Endothelial cell of umbilical vein (primary cell): Measurements from ENCODE around the gene C4orf51. TPM values are rescaled to one million over a fixed set of nuclear protein-coding genes. Genes with fewer than 3 reads are reported as not detected.

Experiments used
- BruUV-seq: library from RNA; stranded (reverse); fragments of 400-500 nt; replicated peaks from 2 replicates; lab custom pipeline; 2021; lab: Mats Ljungman, UMichigan
- CTCF ChIA-PET: fragments of 300-600, 350-600 bp; sonication (Branson Sonifier 250); formaldehyde crosslinking; loops from one replicate; lab custom pipeline; 2021; ENCODE audit warnings: antibody characterized with exemption, inconsistent platforms; lab: Charles Lee
- POLR2A ChIA-PET: fragments of 300-600, 350-600 bp; sonication (Branson Sonifier 250); formaldehyde crosslinking; loops from one replicate; lab custom pipeline; 2021; ENCODE audit warnings: antibody characterized with exemption, inconsistent platforms; lab: Charles Lee
- DNase-seq: peaks from one replicate; pipeline ENCODE4 v3.0.0-alpha.2; 2011; ENCODE audit warnings: low read depth, low spot score
- FAIRE-seq: peaks from 2 replicates; lab custom pipeline; 2011; peaks lifted over from hg19 to GRCh38; lab: Jason Lieb, UNC
- H2AFZ ChIP-seq: 2 replicates; pipeline ENCODE4 v1.6.0; 2012; ENCODE audit warnings: low read depth, low read length, control low read depth, inconsistent platforms
- H3K27ac ChIP-seq: 2 replicates; pipeline ENCODE4 v1.5.1; 2011; ENCODE audit warnings: low read depth, mild to moderate bottlenecking, control low read depth, low read length, moderate library complexity; ENCODE audit not compliant: insufficient read depth
- H3K27me3 ChIP-seq, 2 experiments: 2 replicates each; pipeline versions ENCODE4 v1.6.0 to v1.6.1; 2011; ENCODE audit warnings: low read length in 2 of 2, mixed read lengths in 1 of 2; ENCODE audit not compliant: control insufficient read depth in 2 of 2, insufficient read depth in 2 of 2
- H3K36me3 ChIP-seq, 2 experiments: 2 replicates in 1 of 2; 3 replicates in 1 of 2; pipeline ENCODE4 v1.5.1; 2011; ENCODE audit warnings: low read length in 2 of 2, mild to moderate bottlenecking in 1 of 2, moderate library complexity in 1 of 2; ENCODE audit not compliant: control insufficient read depth in 2 of 2, insufficient read depth in 2 of 2; ENCODE audit errors: extremely low read depth in 1 of 2
- H3K4me1 ChIP-seq: 3 replicates; pipeline ENCODE4 v1.5.1; 2011; ENCODE audit warnings: mild to moderate bottlenecking, low read length; ENCODE audit not compliant: control insufficient read depth, insufficient read depth; ENCODE audit errors: extremely low read depth
- H3K4me2 ChIP-seq: 2 replicates; pipeline ENCODE4 v1.6.1; 2011; ENCODE audit warnings: low read length, control low read depth, mixed read lengths; ENCODE audit not compliant: insufficient read depth
- H3K4me3 ChIP-seq, 3 experiments: fragments of 200-600 bp in 1 of 3; sonication (generic), shearing (Covaris generic) in 1 of 3; replicated peaks in 1 of 3; 2 replicates each; pipeline ENCODE4 v1.5.1; 2011 to 2016; ENCODE audit warnings: control low read depth in 3 of 3, low read length in 3 of 3, mild to moderate bottlenecking in 2 of 3, inconsistent platforms in 1 of 3, low read depth in 1 of 3, moderate library complexity in 1 of 3; ENCODE audit not compliant: insufficient read depth in 1 of 3
- H3K79me2 ChIP-seq: 2 replicates; pipeline ENCODE4 v1.6.0; 2012; ENCODE audit warnings: low read length, inconsistent platforms; ENCODE audit not compliant: control insufficient read depth, insufficient read depth
- H3K9ac ChIP-seq: replicated peaks from 2 replicates; pipeline ENCODE3; 2011; ENCODE audit warnings: low read length, control low read depth; ENCODE audit not compliant: insufficient read depth; ENCODE audit errors: extremely low read depth
- H3K9me1 ChIP-seq: replicated peaks from 3 replicates; pipeline ENCODE4 v1.6.0; 2011; ENCODE audit warnings: mild to moderate bottlenecking, low read length; ENCODE audit not compliant: control insufficient read depth, insufficient read depth; ENCODE audit errors: extremely low read depth
- H3K9me3 ChIP-seq: replicated peaks from 2 replicates; pipeline ENCODE4 v1.5.1; 2012; ENCODE audit warnings: low read length, inconsistent platforms; ENCODE audit not compliant: control insufficient read depth, insufficient read depth
- H4K20me1 ChIP-seq: replicated peaks from 2 replicates; pipeline ENCODE3; 2011; ENCODE audit warnings: mild to moderate bottlenecking, low read length; ENCODE audit not compliant: control insufficient read depth, insufficient read depth; ENCODE audit errors: extremely low read depth
- CTCF ChIP-seq, 2 donors: IDR thresholded peaks; 1 replicate in 1 of 2; 2 replicates in 1 of 2; pipeline ENCODE4 v1.5.1; 2011; ENCODE audit warnings: low read length in 2 of 2, mild to moderate bottlenecking in 2 of 2, moderate library complexity in 2 of 2, control low read depth in 1 of 2, inconsistent platforms in 1 of 2, low read depth in 1 of 2; ENCODE audit not compliant: insufficient read depth in 1 of 2; ENCODE audit errors: extremely low read depth in 1 of 2
- EZH2 ChIP-seq: IDR thresholded peaks from 2 replicates; pipeline ENCODE4 v1.6.1; 2012; ENCODE audit warnings: borderline replicate concordance, low read depth, mild to moderate bottlenecking, moderate library complexity, low read length, inconsistent platforms; ENCODE audit not compliant: severe bottlenecking
- FOS ChIP-seq: IDR thresholded peaks from 2 replicates; pipeline ENCODE4 v1.6.1; 2011; ENCODE audit warnings: mild to moderate bottlenecking, low read length, moderate library complexity, borderline replicate concordance; ENCODE audit not compliant: insufficient read depth
- GATA2 ChIP-seq: IDR thresholded peaks from 2 replicates; pipeline ENCODE4 v1.7.0; 2011; ENCODE audit warnings: low read depth, mild to moderate bottlenecking, moderate library complexity, mixed read lengths, low read length; ENCODE audit not compliant: insufficient read length, insufficient read depth
- JUN ChIP-seq: IDR thresholded peaks from 2 replicates; pipeline ENCODE4 v1.6.1; 2011; ENCODE audit warnings: borderline replicate concordance, low read depth; ENCODE audit not compliant: insufficient read length, insufficient read depth
- MAX ChIP-seq: IDR thresholded peaks from 2 replicates; pipeline ENCODE4 v1.6.1; 2011; ENCODE audit not compliant: insufficient read depth, insufficient read length
- MYC ChIP-seq: IDR thresholded peaks from one replicate; pipeline ENCODE4 v1.6.1; 2011; ENCODE audit warnings: mild to moderate bottlenecking, low read depth, low read length
- POLR2A ChIP-seq: IDR thresholded peaks from 2 replicates; pipeline ENCODE4 v1.6.1; 2012; ENCODE audit warnings: low read depth, mild to moderate bottlenecking, control low read depth, low read length
- POLR2AphosphoS5 ChIP-seq: IDR thresholded peaks from 2 replicates; pipeline ENCODE4 v1.6.1; 2012; ENCODE audit warnings: low read depth, mild to moderate bottlenecking, control low read depth, low read length, moderate library complexity; ENCODE audit not compliant: insufficient read depth
- dilution Hi-C: fragments of 300-500 bp; cut with MboI; formaldehyde crosslinking; loops from one replicate; pipeline ENCODE4 v1.15.0; 2019; ENCODE audit warnings: low sequenced_read_pairs; ENCODE audit not compliant: extremely low pct_ligation_motif_present
- intact Hi-C: fragments of 100-400 bp; cut with micrococcal nuclease; formaldehyde crosslinking; loops from one replicate; pipeline ENCODE4 v1.10.0; 2022
- polyA plus RNA-seq, 4 experiments: library from polyadenylated mRNA; depleted of rRNA in 3 of 4; stranded (reverse) in 3 of 4; unstranded in 1 of 4; fragments of >200 nt; gene quantifications; 2 replicates each; pipeline versions ENCODE4 v1.2.1 to v1.2.3, GENCODE V29; 2011 to 2012; ENCODE audit warnings: missing spikeins in 1 of 4
- total RNA-seq: library from RNA; stranded (reverse); gene quantifications from 2 replicates; pipeline ENCODE4 v1.2.3, GENCODE V29; 2021

C4orf51 gene
- total and polyA plus RNA-seq, 2 donors (not counting 3 experiments of a cell fraction or from before 2014, with no cell fraction given) = not detected

GRCh38 chr4:145698507-145698906 lies 18.6 kb downstream of the C4orf51 start:
- Histone ChIP-seq H3K36me3 (no peaks in the 10 kb centered on the region), H3K9me3 (no peaks in the 10 kb centered on the region), H2AFZ (no peak overlapping the region), H3K9ac (no peak overlapping the region), H3K27me3 (peaks cover 0 to 1% of the 10 kb centered on the region in 2 experiments), H3K4me1 (no peaks in the 10 kb centered on the region), H3K9me1 (no peaks in the 10 kb centered on the region), H3K27ac (no peak overlapping the region), H3K4me2 (no peak overlapping the region), H3K79me2 (no peaks in the 10 kb centered on the region), H3K4me3 (no peak overlapping the region), H4K20me1 (no peaks in the 10 kb centered on the region)
- TF ChIP-seq MAX = no peak
- TF ChIP-seq JUN = no peak
- no peak for FAIRE-seq
- intact Hi-C loops = no loop called here
- no TSS peak for BruUV-seq
- DNase-seq = no peak
- ChIA-PET POLR2A (no interaction called here), CTCF (no interaction called here)
- dilution Hi-C loops = no loop called here

- ChIA-PET POLR2A (no interaction called here), CTCF (no interaction called here)
- Histone ChIP-seq H3K79me2 (no peaks in the 10 kb centered on the region), H2AFZ (no peak overlapping the region), H4K20me1 (no peaks in the 10 kb centered on the region), H3K36me3 (no peaks in the 10 kb centered on the region), H3K4me1 (no peaks in the 10 kb centered on the region), H3K27ac (no peak overlapping the region), H3K4me3 (no peak overlapping the region), H3K27me3 (peaks cover 0 to 2% of the 10 kb centered on the region in 2 experiments), H3K9me1 (no peaks in the 10 kb centered on the region), H3K9me3 (no peaks in the 10 kb centered on the region), H3K9ac (no peak overlapping the region), H3K4me2 (no peak overlapping the region)
- no peak for FAIRE-seq
- dilution Hi-C loops (no loop called here), intact Hi-C loops (no loop called here)
- TF ChIP-seq FOS (no peak), MAX (no peak), EZH2 (no peak), JUN (no peak), GATA2 (no peak), CTCF (IDR thresholded peaks at IDR 0.05; ENCODE audit: extremely low read depth in 1 of 2, insufficient read depth in 1 of 2, low read depth in 1 of 2, low read length in 2 of 2) (no peak), MYC (no peak), POLR2A (no peak), POLR2AphosphoS5 (no peak)
- BruUV-seq = no TSS peak
- DNase-seq = no peak
Observed at GRCh38 chr4:145703850-145704497, 24.0 kb downstream of the C4orf51 start.
